Endothelial cell of hepatic sinusoid (primary cell): ENCODE measurements around the gene XPNPEP1.

Source experiments
- in situ Hi-C: cut with HindIII; loops from 2 replicates; pipeline ENCODE4 v1.10.0; 2017; ENCODE audit warnings: low sequenced_read_pairs

XPNPEP1 gene

GRCh38 chr10:109866995-109867635, 56.2 kb downstream of the XPNPEP1 start:
- in situ Hi-C loops: no loop called here

- in situ Hi-C loops: no loop called here
Observed at GRCh38 chr10:109866168-109866994, 56.9 kb downstream of the XPNPEP1 start.

GRCh38 chr10:109863775-109864174, 59.5 kb downstream of the XPNPEP1 start:
- in situ Hi-C loops: no loop called here

- in situ Hi-C loops: no loop called here
Observed at GRCh38 chr10:109862738-109863137, 60.6 kb downstream of the XPNPEP1 start.

- in situ Hi-C loops: no loop called here
Observed at GRCh38 chr10:109862041-109862440, 61.3 kb downstream of the XPNPEP1 start.

- in situ Hi-C loops: no loop called here
Observed at GRCh38 chr10:109861081-109861480, 62.2 kb downstream of the XPNPEP1 start.

- in situ Hi-C loops: no loop called here
Observed at GRCh38 chr10:109859221-109859620, 64.1 kb downstream of the XPNPEP1 start.

GRCh38 chr10:109855746-109856145, 67.6 kb downstream of the XPNPEP1 start:
- in situ Hi-C loops: no loop called here

GRCh38 chr10:109853921-109854320, 69.4 kb downstream of the XPNPEP1 start:
- in situ Hi-C loops: no loop called here

- in situ Hi-C loops: no loop called here
Observed at GRCh38 chr10:109852475-109853037, 70.8 kb downstream of the XPNPEP1 start.

GRCh38 chr10:109851616-109852474, 71.5 kb downstream of the XPNPEP1 start:
- in situ Hi-C loops: no loop called here

- in situ Hi-C loops: loop anchor here (5.0 kb wide), 1 partner anchor 75 kb away; no protein-coding TSS in a partner anchor
Observed at GRCh38 chr10:109846832-109847231, 76.5 kb downstream of the XPNPEP1 start.

- in situ Hi-C loops: loop anchor here (5.0 kb wide), 1 partner anchor 73 kb away; no protein-coding TSS in a partner anchor
Observed at GRCh38 chr10:109845308-109845707, 78.0 kb downstream of the XPNPEP1 start.

- in situ Hi-C loops: no loop called here
Observed at GRCh38 chr10:109838592-109839244, 84.6 kb downstream of the XPNPEP1 start.

- in situ Hi-C loops: no loop called here
Observed at GRCh38 chr10:109837384-109837783, 85.9 kb downstream of the XPNPEP1 start.

GRCh38 chr10:109835257-109835656, 88.1 kb downstream of the XPNPEP1 start:
- in situ Hi-C loops: no loop called here

GRCh38 chr10:109831846-109832245, 91.5 kb downstream of the XPNPEP1 start:
- in situ Hi-C loops: no loop called here

GRCh38 chr10:109824206-109824605, 99.1 kb downstream of the XPNPEP1 start:
- in situ Hi-C loops: no loop called here

GRCh38 chr10:109823196-109823595, 100.1 kb downstream of the XPNPEP1 start:
- in situ Hi-C loops: no loop called here

GRCh38 chr10:109821672-109822071, 101.6 kb downstream of the XPNPEP1 start:
- in situ Hi-C loops: no loop called here
